DMS114 treated with DMSO at 0.1 percent for 48 hours (cell line): Measurements from ENCODE around the gene PCSK7.
A peak's percentile ranks its signal among the peaks of the same experiment; 100 is the strongest.
"Not testable (repeated sequence)": the region's sequence is repeated elsewhere in the genome, so short reads cannot be mapped to it uniquely, and the experiment has no call there.

ENCODE experiments used
- DNase-seq: peaks from one replicate; lab custom pipeline; 2025; ENCODE audit not compliant: unreplicated experiment; lab: John Stamatoyannopoulos, UW

PCSK7 gene

GRCh38 chr11:117186431-117186761, 45.5 kb downstream of the PCSK7 start:
- no peak for DNase-seq

GRCh38 chr11:117185736-117186430, 46.0 kb downstream of the PCSK7 start:
- DNase-seq = no peak

DNA sequence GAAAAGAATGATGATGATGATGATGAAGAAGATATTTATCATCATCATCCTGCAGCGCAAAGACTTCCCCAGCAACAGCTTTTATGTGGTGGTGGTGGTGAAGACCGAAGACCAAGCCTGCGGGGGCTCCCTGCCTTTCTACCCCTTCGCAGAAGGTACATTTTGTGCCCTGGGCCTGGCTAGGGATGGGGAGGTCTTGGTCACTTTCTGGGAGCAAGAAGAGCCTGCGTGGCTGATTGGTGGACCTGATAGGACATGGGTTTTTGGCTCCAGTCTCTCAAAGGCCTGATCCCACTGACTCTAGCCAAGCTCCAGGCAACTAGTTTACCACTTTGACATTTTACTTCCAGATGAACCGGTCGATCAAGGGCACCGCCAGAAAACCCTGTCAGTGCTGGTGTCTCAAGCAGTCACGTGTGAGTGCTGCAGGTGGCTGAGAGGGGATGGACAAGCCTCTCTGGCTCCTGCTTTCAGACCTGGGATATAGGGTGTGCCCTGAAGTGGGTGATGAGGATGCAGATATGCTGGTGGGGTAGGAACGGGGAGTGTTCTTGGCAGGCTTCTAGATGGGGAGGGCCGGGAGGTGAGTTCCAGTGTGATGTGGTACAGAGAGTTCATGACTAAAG, 48.0 kb downstream of the PCSK7 start:
- no peak for DNase-seq

- DNase-seq = not testable (repeated sequence)
Observed at GRCh38 chr11:117183178-117183577, 48.7 kb downstream of the PCSK7 start.

DNA sequence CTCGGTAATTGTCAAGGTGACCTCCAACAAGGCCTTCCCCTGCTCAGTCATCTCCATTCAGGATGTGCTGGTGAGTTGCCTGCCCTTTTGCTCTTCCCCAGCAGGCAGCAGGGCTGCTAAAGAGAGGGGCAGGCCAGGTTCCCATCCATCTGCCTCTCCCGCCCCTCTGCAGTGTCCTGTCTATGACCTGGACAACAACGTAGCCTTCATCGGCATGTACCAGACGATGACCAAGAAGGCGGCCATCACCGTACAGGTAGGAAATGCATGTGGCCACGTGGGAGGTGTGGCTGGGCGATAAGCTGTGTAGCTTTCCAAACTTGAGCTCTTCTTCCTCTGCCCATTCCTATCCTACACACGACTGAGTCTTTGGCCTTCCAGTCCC, 49.3 kb downstream of the PCSK7 start:
- DNase-seq = no peak

- no peak for DNase-seq
Observed at GRCh38 chr11:117181586-117182550, 50.0 kb downstream of the PCSK7 start.

DNA sequence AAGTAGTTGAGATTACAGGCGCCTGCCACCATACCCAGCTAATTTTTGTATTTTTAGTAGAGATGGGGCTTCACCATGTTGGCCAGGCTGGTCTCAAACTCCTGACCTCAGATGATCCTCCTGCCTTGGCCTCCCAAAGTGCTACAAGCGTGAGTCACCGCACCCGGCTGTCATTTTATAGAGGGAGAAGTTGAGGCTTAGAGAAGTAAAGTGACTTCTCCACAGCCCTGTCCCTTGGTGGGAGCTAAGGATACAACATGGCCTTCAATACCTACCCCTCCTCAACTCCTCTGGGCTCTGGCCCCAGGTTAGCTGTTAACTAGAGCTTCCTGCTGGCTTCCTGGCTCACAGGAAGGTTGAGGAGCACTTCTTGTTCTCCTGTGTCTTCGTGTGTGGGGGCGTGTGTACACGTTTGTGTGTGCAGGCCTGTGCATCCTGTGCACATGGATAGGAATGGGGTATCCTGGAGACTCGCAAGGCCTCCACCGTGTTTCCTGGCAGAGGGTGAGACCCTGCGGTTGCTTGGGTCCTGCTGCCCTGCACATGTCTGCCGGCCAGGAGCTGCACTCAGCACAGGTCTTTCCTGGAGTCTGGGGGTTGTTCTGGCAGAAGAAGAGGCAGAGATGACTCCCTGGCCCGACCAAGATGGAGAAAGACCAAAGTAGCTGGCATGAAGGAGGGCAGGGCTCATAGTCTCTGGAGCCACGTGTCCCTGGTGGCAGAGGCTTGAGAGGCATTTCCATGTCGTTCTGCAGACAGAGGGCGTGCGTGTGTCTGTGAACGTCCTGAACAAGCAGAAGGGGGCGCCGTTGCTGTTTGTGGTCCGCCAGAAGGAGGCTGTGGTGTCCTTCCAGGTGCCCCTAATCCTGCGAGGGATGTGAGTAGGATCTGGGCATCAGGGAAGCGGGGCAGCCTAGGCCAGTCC, 51.0 kb downstream of the PCSK7 start:
- peak; percentile 12 for DNase-seq

DNA sequence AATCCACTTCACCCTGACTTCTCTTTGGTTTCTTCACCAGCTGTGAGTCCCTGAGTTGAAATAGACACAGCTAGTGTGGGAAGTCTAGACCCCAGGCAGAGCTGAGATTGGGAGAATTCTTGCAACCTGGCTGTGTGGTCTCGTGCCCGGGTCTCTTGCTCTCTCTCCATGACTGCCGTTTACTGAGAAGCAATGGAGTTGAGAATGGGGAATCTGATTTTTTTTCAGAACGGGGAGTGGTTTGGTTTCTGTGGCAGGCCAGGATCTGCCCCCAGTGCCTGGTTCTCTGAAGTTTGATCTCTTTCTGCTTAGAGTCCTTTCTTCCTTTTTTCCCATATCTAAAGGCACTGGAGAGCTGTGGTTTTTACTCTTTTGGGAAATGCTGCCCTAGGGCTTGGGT, 51.9 kb downstream of the PCSK7 start:
- no peak for DNase-seq

DNA sequence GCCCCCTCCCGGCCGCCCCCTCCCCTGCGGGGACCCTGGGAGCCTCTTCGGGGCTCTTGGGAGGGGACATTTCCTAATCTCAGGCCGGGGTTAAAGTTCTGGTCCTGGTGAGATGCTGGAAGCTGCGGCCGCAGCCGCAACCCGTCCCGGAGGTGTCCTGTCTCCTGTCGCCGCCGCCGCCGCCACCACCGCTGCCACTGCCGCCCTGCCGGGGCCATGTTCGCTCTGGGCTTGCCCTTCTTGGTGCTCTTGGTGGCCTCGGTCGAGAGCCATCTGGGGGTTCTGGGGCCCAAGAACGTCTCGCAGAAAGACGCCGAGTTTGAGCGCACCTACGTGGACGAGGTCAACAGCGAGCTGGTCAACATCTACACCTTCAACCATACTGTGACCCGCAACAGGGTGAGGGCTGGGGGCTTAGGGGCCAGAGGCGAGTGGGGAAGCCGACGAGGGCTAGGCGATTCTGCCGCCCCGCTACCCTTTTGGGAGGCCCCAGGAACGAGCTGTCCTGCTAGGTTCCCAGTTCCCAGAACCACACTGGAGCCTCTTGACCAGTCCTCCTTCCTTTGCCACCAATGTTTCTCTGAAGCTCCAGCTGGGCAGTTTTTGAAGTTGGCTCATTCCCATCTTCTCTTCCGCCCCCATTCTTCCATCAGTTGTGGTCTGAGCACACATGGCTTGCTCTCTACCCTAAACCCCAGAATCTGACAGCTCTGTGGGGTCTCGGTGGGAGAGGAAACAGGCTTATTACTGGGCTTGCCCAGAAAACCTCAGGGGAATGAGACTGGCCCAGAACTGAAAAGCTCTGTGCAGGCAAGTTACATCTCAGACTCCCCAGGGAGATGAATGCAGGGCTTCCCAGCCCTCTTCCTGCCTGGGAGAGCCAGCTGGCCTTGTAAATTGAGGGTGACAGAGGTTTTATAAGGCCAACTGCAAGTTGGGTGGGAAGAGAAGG, 52.5 kb downstream of the PCSK7 start:
- DNase-seq = no peak

- DNase-seq = peak; percentile 70
Observed at GRCh38 chr11:117178210-117179034, 53.5 kb downstream of the PCSK7 start, which contains the start of gene SIDT2. Gene SIDT2, plus strand, starts transcription at chr11:117178743. Its CDS starts 521 bp downstream, at chr11:117179264.

DNA sequence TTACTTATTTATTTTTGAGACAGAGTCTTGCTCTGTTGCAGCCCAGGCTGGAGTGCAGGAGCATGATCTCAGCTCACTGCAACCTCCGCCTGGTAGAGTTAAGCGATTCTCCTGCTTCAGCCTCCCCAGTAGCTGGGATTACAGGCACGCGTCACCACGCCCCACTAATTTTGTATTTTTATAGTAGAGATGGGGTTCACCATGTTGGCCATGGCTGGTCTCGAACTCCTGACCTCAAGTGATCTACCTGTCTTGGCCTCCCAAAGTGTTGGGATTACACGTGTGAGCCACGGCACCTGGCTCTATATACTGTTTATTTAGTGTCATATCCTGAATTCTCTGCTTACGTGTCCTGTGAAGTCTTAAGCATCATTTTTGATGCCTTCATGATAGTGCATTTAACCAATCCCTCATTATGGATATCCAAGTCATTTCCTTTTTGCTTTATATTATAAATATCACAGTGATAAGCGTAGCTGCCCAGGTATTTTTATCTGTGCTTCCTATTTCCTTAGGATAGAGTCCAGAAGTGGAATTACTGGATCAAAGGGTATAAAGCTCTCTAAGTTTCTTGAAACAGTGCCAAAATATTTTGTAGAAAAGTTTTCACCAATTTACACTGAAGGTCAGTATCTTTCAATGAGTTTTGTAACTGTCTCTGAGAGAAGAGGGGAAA, 54.2 kb downstream of the PCSK7 start:
- no peak for DNase-seq

DNA sequence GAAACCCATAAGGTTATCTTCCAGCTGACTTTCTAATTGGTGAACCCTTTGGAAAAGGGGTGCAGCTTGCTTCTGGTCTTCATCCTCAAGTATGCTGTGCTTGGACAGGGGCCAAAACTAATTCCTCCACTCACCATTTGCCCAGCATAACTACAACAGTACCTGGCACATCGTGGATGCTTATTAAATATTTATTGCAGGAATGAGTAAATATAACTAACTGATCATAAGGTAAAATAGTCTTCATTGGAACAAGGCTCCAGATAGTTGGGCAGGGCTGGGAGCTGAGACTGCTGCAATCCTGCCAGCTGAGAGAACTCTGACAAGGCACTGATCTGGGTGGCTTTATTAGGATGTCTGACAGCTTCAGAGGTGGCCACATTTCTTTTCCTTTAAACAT, 55.7 kb downstream of the PCSK7 start:
- DNase-seq = no peak

- no peak for DNase-seq
Observed at GRCh38 chr11:117175781-117176180, 56.1 kb downstream of the PCSK7 start.

DNA sequence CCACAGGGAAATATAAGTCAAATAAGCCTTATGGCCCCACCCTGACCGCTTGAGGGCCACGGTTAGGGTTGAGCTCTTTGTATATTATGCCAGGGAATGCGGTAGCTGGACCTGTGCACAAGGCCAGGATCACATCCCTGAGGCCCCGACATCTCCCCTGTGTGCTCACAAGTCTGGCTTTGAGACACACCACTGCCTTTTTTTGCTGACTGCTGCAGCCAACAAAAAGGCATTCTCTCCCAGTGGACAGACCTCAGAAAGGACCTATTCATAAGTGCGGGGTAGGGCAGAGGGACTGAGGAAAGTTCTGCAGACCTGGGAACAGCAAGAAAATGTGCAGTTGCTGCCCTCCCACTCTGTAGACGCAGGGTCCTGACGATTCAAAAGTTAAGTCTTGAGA, 56.8 kb downstream of the PCSK7 start:
- DNase-seq = no peak

DNA sequence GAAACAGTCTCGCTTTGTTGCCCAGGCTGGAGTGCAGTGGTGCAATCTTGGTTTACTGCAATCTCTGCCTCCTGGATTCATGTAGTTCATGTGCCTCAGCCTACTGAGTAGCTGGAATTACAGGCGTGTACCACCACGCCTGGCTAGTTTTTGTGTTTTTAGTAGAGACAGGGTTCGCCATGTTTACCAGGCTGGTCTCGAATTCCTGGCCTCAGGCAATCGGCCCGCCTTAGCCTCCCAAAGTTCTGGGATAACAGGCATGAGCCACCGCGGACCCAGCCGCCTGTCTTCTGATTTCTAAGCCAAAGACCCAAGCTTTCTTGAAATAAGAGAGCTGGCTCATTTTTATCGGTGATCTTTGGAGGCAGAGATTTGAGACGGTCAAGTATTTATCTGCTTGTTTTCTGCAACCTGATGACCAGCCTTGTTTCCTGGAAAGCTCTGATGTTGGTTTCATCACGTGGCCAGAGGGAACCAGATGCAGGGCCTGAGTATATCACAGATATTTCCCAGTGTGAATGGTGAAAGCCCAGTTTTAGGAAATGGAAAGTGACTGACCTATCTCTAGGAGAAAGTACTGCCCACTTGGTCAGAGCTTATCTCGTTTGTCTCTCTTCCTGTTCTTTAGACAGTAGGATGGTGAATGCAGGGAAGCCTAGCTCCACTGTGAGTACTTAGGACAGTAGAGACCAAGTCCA, 59.0 kb downstream of the PCSK7 start:
- DNase-seq = no peak

DNA sequence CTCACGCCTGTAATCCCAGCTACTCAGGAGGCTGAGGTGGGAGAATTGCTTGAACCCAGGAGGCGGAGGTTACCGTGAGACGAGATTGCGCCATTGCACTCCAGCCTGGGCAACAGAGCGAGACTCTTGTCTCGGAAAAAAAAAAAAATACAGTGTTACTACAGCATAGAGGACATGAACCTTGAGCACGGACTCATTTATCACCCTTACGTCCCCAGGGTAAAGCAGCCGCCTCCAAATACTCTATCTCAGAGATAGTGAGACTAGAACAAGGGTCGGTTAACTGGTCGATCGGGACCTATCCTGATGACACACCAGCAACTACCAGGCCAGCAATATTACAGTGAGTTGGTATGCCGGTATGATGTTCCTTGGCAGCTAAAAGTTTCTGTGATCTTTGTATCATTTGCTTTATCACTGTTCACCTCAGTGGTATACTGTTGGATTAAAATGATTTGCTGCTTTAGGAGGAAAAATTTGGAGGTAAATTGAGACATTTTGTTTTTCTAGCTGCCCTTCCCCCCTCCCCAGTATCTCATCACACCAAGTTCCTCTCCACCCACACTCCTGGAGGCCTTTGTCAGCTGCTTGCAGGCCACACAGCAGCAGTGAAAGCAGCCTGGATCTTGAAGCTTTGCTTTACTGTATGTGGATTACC, 60.3 kb downstream of the PCSK7 start:
- no peak for DNase-seq

- no peak for DNase-seq
Observed at GRCh38 chr11:117171007-117171403, 60.9 kb downstream of the PCSK7 start.
